KOPT-K1 (cell line): ENCODE measurements around the gene PAQR4.

Source experiments
- H3K27ac ChIP-seq: fragments of 200-600 bp; sonication (generic); 2 replicates; pipeline ENCODE4 v1.5.1; 2016; ENCODE audit warnings: antibody characterized with exemption, mild to moderate bottlenecking, low read depth, low read length; ENCODE audit not compliant: poor library complexity, severe bottlenecking
- H3K36me3 ChIP-seq: fragments of 200-600 bp; sonication (generic); 2 replicates; pipeline ENCODE4 v1.5.1; 2017; ENCODE audit warnings: antibody characterized with exemption, mild to moderate bottlenecking, low read length, moderate library complexity; ENCODE audit not compliant: insufficient read depth
- H3K9me3 ChIP-seq: fragments of 200-600 bp; sonication (generic); 2 replicates; pipeline ENCODE4 v1.5.1; 2017; ENCODE audit warnings: antibody characterized with exemption, low read length, mild to moderate bottlenecking; ENCODE audit not compliant: insufficient read depth, poor library complexity, severe bottlenecking

The PAQR4 gene

DNA sequence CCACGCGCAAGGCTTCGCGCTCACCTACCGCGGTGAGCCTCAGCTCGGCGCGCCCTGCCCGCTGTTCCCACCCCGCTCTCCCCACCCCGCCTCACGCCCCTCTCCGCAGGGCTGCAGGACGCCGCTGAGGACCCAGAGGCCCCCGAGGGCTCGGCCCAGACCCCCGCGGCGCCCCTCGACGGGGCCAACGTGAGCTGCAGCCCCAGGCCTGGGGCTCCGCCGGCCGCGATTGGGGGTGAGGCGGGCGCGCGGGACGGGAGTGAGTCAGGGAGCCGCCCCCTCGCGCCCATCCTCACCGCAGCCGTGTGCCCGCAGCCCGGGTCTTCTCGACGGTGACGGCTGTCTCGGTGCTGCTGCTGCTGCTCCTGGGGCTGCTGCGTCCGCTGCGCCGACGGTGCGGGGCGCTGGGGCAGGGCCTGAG, 1.9 kb upstream of the PAQR4 start:
- Histone ChIP-seq H3K27ac (no peak overlapping the region), H3K9me3 (no peaks in the 10 kb centered on the region), H3K36me3 (peaks cover 17% of the 10 kb centered on the region)

DNA sequence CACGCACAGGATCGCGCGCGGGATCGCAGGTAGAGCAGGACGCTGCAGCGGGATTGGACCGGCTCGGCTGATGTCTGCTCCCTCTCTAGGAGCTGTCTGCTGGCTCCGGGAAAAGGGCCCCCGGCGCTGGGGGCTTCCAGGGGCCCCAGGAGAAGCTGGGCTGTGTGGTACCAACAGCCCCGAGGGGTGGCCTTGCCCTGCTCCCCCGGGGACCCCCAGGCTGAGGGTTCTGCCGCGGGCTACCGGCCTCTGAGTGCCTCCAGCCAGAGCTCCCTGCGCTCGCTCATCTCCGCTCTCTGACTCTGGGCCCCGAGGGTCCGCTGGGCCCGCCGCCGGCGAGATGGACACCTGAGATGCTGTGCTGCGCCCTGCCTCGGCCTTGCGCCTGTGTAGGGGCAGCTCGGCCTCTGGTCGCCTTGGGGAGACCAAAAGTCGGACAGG, 1.4 kb upstream of the PAQR4 start:
- Histone ChIP-seq H3K36me3 (peaks cover 22% of the 10 kb centered on the region), H3K27ac (no peak overlapping the region), H3K9me3 (no peaks in the 10 kb centered on the region)

DNA sequence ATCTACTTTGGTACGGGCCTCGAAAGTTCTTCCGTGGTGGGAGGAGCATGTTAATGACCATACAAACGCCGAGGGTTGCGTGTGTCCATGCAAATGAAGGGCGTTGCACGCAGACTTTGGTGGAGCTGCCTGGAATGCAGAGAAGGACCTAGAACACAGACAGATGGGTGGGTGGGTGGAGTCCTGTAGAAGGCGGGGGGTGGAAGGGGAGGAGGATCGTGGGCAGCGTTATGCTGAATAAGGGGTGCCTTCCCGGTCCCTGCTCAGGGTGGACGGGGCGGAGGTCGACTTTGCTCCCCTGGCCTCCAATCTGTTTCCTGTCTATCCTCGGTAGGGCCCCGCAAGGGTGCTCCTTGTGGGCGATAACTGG, 795 bp upstream of the PAQR4 start:
- Histone ChIP-seq H3K27ac (peak overlapping the region; percentile 89), H3K9me3 (no peaks in the 10 kb centered on the region), H3K36me3 (peaks cover 28% of the 10 kb centered on the region)

DNA sequence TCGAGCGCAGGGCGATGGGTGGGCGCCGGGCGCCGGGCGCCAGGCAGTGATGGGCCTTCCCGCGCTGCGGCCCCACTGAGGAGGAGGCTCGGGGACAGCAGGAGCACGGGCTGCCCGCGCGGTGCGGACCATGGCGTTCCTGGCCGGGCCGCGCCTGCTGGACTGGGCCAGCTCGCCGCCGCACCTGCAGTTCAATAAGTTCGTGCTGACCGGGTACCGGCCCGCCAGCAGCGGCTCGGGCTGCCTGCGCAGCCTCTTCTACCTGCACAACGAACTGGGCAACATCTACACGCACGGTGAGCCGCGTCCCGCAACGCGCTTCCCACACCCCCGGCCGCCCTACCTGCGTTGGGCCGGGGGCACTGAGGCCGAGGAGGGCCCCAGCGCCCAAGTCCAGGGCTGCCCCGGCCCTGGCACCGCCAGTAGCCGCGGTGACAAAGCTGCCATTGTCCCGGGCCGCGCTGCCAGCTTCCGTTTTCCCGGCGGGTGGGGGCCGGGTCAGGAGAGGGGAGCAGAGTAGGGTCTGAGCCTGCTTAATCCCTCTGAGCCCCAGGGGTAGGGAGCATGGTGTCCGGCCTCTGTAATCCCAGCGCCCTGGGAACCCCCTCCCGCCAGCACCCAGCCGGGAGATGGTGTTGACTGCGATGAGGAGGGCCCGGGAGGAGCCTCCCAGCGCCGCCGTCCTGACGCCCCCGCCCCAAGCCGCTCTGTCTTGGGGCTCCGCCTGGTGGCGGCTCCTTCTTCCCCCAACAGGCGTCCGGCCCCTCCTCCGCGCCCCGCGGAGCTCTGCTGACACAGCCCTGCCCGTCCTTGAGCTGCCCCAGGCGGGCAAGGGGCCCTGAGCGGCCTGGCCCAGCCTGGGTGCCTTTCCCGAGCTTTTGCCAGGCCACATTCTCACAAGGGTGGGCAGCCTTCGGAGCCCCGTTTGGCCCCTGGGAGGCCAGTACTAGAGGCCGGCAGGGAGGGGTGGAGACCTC, 685 bp downstream of the PAQR4 start:
- Histone ChIP-seq H3K27ac (peak overlapping the region; percentile 89), H3K9me3 (no peaks in the 10 kb centered on the region), H3K36me3 (peaks cover 43% of the 10 kb centered on the region)

DNA sequence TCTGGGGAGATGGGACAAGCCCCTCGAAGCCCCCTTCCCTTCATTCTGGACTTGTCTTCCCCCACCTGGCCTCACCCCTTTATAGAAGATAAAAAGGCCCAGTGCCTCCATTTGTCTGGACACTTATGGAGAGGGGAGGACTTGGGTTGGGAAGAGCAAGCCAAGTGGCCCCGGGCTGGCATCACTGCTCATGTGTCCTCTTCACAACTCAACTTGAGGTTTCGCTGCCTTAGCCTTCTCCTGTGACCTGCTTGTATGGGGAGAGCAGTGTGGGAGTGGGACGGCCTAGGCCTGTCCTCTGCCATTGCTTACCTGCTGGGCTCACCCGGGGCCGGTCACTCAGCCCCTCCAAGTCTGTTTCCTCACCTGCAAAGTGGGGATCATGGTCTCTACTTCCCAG, 1.4 kb downstream of the PAQR4 start:
- Histone ChIP-seq H3K27ac (peak overlapping the region; percentile 89), H3K36me3 (peaks cover 50% of the 10 kb centered on the region), H3K9me3 (no peaks in the 10 kb centered on the region)

DNA sequence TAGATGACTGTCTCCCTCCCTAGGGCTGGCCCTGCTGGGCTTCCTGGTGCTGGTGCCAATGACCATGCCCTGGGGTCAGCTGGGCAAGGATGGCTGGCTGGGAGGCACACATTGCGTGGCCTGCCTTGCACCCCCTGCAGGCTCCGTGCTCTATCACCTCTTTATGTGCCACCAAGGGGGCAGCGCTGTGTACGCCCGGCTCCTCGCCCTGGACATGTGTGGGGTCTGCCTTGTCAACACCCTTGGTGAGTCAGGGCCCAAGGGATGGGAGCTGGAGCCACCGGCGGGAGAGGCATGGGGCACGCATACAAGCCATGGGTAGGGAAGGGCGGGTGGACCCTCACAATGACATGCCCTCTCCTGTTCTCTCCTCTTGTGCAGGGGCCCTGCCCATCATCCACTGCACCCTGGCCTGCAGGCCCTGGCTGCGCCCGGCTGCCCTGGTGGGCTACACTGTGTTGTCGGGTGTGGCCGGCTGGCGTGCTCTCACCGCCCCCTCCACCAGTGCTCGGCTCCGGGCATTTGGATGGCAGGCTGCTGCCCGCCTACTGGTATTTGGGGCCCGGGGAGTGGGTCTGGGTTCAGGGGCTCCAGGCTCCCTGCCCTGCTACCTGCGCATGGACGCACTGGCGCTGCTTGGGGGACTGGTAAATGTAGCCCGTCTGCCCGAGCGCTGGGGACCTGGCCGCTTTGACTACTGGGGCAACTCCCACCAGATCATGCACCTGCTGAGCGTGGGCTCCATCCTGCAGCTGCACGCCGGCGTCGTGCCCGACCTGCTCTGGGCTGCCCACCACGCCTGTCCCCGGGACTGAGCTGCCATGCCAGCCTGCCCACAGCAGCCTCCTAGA, 2.2 kb downstream of the PAQR4 start:
- peaks cover 58% of the 10 kb centered on the region for H3K36me3 ChIP-seq
- H3K27ac ChIP-seq, result no peak overlapping the region
- no peaks in the 10 kb centered on the region for H3K9me3 ChIP-seq

DNA sequence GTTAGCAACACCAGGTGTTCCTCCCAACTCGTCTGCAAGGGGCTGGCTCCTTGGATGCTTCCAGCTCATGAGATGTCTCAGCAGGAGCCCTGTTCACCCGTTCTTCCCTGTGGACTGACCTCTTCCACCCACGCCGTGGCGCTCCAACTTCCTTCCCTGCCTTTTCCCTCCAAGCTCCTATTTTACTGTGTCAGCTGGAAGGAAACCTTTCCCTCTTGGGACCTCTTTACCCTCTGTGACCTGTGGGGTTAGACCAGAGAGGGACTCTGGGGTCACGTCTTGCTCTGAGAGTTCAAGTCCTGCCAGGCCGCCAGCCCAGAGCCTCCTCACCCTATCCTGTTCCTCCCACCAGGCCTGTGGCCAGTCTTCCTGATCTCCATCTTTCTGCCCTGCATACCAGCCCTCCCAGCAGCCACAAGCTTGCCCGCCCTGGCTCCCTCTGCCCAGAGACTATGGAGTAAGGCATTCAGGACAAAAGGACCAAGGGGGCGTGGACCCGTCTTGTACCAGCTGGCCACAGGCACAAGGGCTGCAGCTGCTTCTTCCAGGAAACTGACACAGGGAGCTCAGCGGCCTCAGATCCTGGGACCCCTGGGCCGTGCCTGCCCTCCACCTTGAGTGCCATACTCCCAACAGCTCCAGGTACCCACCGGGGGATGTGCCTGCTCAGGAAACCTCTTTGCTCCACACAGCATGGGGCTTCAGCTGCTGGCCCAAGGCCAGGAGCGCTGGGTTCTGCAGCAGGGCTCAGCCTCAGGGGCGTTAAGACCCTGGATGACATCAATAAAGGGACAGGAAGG, 3.0 kb downstream of the PAQR4 start:
- H3K9me3 ChIP-seq, result no peaks in the 10 kb centered on the region
- H3K27ac ChIP-seq, result no peak overlapping the region
- H3K36me3 ChIP-seq, result peaks cover 66% of the 10 kb centered on the region

DNA sequence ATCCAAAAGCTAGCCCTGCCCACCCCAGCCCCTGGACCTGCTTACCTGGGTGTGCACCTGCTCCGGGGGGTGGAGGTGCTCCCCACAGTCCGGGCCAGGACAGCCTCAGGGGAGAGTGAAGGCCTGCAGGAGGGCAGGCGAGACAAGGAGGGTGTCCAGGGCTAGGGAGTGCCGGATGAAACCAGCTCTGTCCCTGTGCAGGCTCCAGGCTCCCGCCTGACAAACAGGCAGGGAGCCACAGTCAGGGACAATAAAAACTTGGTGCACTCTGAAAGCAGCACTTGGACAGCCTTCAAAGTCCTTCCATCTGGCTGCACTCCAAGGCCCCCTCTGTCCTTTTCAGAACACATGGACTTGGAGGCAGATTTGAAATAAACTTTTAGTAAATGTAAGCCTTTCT, 3.9 kb downstream of the PAQR4 start:
- H3K27ac ChIP-seq, result no peak overlapping the region
- no peaks in the 10 kb centered on the region for H3K9me3 ChIP-seq
- H3K36me3 ChIP-seq, result peaks cover 75% of the 10 kb centered on the region

DNA sequence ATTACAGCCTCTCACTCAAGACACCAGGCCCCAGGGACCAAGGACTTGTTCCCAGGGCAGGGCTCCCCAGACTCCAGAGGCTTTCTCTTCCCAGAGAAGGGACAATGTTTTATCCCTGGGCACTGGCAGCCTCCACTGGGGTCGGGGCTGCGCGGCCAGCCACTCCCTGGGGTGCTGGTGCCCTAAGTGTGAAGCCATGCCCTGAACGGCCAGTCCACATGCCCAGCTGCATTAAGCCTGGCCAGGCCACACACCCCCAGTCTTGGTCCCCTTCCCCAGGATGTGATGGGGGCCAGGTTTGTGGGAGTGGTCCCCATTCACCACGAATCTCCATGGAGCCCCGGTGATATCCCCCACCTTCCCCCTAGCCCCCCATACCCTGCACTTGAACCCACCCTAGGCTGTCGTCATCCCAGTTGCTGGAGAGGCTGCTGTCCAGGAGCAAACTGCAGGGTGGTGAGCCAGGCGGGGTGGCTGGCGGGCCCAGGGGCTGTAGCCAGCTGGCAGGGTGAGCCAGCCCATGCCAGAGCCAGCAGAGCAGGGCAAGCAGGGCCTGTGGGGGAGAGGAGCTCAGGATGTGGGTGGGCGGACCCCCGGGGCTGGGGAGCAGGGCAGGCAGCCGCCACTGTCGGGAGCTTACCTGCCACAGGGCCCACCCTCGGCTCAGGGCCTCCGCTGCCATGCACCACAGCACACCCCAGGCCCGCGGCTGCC, 4.6 kb downstream of the PAQR4 start:
- Histone ChIP-seq H3K27ac (no peak overlapping the region), H3K36me3 (peaks cover 80% of the 10 kb centered on the region), H3K9me3 (no peaks in the 10 kb centered on the region)

DNA sequence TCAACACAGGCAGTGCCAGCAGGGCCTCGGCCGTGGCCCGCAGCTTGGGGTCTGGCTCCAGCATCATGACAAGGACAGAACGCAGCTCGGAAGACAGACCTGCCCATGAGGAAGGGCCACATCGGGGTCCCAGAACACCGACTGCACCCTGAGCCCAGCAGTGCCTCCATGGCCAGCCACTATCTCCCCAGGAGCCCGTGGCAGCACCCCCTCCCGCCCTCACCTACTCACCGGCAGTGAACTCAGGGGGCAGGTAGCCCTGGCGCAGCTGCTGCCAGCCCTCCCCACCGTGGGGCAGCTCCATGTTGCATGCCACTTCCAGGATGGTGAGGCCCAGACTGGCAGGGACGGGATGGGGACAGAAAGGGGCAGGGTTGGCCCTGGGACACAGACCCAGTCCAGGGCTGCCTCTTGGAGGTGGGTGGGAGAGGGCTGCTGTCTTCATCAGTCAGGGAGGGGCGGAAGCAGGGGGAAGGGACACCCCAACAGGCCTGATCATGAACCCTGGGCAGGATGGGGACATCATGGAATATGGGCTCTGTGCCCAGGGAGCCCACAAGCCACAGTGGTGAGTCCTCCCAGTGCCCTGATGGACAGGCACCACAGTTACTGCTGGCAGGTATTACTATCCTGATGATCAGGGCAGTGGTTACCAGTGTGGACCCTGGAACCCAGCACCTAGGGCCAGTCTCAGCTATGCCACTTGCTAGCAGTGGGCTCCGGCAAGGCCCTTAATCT, 5.3 kb downstream of the PAQR4 start:
- no peaks in the 10 kb centered on the region for H3K9me3 ChIP-seq
- peaks cover 80% of the 10 kb centered on the region for H3K36me3 ChIP-seq
- H3K27ac ChIP-seq, result no peak overlapping the region

DNA sequence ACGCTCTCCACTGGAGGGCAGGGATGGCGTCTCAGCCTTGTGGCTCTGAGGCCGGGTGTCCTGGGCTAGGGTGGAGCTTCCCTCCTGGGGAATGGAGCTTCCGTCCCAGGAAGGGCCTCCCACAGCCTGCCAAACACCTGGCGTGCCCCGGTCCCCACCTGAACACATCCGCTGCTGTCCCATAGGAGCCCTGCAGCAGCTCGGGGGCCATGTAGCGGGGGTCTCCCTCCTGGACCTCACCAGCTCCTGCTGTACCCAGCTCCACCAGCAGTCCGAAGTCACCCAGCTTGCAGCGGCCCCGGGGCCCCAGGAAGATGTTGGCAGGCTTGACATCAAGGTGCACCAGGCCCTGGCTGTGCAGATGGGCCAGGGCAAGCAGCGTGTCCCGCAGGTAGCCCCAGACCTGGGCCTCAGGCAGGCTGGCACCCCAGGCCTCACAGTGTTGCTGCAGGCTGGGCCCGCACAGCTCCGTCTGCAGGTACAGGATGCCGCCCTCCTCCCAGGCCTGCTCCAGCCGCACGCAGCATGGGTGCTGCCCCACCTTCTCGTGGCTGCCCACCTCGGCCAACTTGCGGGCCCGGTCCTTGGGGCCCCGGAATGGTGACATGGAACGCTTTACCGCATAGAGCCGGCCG, 6.1 kb downstream of the PAQR4 start:
- Histone ChIP-seq H3K9me3 (no peaks in the 10 kb centered on the region), H3K36me3 (peaks cover 80% of the 10 kb centered on the region), H3K27ac (no peak overlapping the region)

DNA sequence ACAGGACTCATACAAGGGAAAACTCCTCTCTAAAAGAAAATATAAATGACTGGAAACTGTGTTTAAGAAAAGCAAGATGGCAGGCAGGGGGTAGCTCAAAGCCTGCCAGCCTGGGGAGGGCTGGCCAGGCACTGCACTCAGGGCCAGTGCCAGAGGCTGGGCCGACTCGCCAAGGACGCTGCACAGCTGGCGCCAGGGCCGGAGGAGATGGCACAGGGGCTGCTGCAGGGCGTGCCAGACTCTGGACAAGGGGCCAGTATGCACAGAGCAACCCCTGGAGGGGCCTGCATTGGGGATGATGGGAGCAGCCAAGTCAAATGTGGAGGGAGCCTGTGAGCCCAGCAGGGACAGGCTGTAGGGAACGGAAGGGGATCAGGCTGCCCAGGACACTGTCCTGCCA, 7.1 kb downstream of the PAQR4 start:
- H3K9me3 ChIP-seq, result no peaks in the 10 kb centered on the region
- H3K36me3 ChIP-seq, result peaks cover 73% of the 10 kb centered on the region
- H3K27ac ChIP-seq, result no peak overlapping the region

DNA sequence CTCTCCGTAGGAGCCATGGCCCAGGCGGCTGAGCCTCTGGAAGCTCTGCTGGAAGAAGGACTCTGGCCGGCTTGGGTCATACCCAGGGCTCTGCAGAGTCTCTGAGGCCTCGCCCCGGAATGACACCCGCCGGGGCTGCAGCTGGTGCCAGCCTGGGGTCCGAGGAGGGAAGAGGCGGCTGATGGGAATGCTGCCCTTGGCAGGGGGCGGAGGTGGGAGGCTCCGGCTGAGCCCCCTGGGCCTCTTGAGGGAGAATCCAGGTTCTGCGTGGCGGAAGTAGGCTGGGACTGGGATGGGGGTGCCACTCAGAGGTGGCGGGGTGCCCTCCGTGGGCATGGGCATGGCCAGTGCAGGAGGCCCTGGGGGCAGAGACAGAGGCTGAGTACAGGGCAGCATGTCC, 7.5 kb downstream of the PAQR4 start:
- Histone ChIP-seq H3K36me3 (peaks cover 68% of the 10 kb centered on the region), H3K9me3 (no peaks in the 10 kb centered on the region), H3K27ac (no peak overlapping the region)
